ENCODE data around the gene DUSP1.
"Not testable (repeated sequence)": the region's sequence is repeated elsewhere in the genome, so short reads cannot be mapped to it uniquely, and the experiment has no call there.

Gene DUSP1

DNA sequence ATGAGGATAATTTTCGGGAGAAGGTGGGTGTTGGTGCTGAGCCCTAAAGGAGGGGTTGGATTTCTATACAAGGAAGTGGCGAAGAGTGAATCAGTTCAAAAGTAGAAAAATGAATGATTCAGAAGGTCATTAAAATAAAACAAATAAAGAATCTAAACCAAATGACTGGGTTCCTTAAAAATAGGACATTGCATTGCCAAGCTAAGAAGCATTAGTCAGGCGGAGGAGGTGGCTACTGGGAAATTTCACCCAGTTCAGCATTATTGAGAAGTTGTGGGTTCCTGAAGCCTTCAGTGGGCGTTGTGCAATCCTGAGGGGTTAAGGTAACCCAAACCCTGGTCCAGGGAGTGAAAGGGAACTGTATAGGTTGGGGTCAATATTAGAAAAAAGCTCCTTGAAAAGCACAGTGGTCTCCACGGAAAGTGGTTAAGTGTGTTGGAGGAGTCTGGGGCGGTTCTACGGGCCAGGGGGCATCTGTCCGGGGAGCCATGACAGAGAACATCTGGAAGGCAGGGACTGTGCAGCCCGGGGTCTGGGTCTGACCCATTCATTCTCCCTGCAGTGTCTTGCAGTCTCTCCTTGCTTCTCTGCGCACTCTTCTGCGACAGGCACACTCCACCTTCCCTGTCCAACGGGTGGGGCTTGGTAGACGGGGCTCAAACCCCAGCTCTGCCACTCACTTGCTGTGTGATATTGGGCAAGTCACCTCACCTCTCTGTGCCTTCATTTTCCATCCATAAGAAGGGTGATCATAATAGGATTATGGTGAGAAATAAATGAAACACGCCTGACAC is 27.6 kb upstream of the DUSP1 start:
- no peak for DNase-seq (ENCODE audit: extremely low read depth in 1 of 2, low read depth in 1 of 2)

DNA sequence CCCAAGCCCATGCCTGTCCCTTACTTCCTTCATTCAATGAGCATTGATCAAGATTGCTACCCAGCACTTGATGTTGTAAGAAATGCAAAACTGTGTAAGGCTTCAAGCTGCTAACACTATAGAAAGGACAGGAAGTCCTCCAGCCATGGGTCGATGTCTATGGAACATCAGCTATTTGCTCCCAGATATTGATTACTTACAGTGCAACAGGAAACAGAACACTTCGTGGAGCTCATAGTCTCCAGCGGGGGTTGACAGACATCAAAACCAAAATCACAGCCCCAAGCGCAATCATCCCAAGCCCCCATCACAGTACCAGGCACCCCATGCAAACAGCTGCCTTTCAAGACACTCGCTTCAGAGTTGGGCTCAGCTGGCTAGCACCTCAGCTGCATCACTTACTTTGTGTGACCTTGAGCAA is 26.8 kb upstream of the DUSP1 start:
- no peak for DNase-seq (ENCODE audit: extremely low read depth in 1 of 2, low read depth in 1 of 2)

DNA sequence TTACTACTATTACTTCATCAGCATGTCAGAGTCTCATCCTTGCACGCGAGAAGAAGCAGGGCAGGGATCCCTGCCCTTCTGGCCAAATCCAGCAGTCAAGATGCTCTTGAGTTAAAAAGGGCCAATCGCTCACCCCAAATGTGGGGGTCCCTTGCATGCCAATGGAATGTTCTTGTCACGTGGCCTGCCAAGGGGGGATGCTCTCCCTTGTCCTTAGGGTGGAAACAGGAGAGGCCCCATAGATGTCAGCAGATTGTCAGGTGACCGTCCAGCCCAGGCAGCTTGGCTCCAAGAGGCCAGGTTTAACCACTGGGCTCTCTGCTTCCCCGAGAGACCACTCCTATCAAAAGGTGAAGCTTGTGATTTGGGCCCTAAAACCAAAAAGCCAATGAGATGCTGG is 25.3 kb upstream of the DUSP1 start:
- DNase-seq (ENCODE audit: extremely low read depth in 1 of 2, low read depth in 1 of 2), result no peak

DNA sequence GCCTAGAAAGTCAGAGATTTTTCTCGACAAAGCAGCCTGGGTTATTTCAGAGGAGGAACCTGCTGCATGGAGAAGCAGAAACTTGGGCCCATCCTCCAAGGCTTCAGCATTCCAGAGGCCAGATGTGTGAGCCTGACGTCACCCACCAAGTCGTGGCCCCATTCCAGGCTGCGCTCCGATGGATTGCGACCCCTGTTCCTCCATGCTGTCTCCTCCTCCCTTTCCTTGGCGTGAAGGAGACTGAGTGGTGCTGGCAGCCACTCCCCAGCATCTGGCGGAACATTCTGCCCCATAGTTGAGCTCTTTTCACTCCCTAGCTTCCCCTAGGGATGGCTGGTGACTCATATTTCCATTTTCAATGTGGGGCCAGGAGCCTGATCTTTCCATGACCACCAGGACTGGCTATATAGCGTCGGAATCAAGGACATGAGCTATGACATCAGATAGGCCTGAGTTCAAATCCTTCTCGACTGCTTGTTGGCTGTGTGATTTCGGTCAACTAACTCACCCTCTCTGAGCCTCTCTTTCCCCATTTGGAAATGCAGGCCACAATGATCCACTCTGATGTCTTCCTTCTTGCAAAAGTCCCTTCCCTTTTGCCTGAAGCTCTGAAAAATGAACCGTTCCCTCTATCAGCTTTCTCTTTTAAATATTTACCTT is 24.5 kb upstream of the DUSP1 start:
- no peak for DNase-seq (ENCODE audit: extremely low read depth in 1 of 2, low read depth in 1 of 2)

DNA sequence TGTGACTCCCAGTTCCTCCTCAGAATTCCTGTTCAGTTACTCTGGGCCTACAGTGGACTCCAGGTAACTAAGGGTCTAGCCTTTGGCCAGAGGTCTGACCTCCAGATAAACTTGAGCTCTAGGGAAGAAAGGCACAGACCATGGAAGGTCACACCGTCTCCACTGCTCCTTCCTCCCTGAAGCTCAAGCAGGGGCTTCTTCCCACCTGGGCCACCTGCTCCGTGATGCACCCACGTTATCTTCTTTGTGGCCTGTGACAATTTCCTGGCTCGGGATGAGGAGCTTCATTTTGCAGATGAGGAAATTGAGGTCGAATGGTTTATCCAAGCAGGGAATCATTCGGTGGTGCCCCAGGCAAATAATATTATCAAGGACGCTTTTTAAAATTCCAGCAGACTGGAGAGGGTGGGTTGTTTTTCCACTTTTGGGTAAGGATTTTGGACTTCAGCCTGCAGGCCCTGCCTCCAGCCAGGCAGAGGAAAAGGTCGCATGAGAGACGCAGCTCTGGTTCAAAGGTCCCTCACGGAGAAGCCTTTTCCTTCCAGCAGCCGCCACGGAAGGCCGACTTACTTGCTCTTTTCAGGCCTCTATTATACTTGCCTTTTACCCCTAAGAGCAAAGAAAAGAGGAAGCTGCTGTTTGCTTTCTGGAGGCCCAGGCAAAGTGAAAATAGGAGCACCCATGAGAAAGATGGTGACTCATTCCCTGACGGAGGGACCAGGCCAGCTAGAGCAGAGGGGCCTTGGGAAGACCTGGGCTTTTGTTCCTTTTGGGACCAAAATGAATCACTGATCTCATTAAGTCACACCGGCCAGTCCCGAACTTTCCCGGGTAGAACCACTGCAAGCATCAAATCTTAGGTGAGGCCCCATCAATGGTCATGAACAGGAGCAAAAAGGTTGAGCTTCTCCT is 22.8 kb upstream of the DUSP1 start:
- no peak for DNase-seq (ENCODE audit: extremely low read depth in 1 of 2, low read depth in 1 of 2)

DNA sequence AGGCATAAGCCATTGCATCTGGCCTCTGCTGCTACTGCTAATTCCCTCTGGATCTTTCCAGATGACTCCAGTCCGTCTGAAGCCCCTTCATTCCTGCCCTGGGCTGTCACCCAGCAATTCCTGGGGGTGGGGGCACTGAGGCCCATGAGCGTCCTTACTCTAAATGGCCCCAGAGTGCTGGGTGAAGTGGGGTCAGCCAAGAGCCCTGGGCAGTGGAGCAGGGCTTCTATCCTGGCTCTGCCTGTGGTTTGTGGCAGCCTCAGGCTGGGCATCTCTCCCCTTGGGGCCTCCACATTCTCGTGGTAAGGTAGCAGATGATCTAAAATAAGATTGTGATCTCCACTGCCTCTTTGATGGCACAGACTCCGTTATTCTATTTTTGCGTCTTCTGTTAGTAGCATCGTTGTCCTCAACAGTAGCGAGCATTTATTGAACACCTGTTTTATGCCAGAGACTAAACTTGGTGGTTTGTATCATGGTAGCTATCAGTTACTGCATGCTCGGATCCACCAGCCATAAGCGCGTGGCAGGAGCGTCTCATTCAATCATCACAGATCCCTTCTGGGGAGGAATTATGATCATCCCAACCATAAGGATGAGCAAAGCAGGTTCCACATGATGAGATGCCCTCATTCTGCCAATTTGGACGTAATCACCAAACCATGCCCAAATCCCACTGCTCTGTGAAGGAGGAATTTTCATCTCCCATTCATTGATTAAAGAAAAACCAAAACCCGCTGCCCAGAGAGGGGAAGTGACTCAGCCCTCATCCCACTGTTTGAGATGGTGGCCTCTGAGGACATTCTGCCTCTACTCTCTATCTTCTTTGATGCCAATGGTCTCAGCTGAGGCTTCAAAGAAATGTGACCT is 21.9 kb upstream of the DUSP1 start:
- no peak for DNase-seq (ENCODE audit: extremely low read depth in 1 of 2, low read depth in 1 of 2)

DNA sequence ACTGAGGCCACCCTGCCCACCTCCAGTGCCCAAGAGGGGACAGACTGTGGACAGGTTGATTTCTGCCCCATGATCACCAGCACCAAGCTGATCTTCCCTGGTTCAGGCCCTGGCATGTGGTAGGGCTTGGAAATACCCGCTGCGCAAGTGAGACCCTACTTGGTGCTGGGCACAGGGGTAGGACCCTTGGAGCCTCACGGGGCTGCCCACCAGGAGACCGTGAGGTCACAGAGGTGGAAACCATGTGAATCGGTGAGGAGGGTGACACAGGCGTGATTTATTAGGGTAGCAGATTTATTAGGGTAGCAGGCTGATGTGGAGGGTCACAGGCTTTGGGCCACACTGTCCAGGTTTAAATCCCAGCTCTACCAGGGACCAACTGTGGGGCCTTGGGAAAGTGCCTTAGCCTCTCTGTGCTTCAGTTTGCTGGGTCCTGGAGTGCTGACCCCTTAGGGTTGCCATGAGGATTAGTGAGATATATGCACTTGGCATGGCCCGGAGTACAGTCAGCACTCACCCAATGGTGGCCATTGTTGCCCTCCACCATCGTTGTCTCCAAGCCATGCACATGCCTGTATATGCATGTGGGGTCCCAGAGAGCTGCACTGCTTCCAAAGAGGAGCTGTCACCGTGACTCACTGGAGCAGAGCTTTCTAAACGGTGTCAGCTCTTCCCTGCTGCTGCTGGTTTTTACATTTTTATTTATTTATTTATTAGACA is 20.9 kb upstream of the DUSP1 start:
- no peak for DNase-seq (ENCODE audit: extremely low read depth in 1 of 2, low read depth in 1 of 2)

DNA sequence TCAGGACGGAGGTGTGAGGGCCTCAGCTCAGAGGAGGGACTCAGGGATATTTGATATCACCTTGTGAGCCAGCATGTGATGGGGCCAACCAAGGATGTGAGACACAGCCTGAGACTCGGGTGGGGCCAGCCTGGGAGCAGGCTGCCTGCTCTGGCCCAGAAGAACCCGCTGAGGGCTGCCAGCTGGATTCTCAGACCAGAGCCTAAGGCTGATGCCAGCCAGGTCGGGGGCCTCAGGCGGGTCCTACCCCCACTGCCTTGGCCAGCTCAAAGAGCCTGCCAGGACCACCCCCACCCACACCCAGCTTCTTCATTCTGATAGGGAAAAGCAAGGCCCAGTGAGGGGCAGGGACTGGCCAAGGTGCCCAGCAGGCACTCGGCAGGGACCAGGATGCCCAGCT is 20.3 kb upstream of the DUSP1 start:
- no peak for DNase-seq (ENCODE audit: extremely low read depth in 1 of 2, low read depth in 1 of 2)

DNA sequence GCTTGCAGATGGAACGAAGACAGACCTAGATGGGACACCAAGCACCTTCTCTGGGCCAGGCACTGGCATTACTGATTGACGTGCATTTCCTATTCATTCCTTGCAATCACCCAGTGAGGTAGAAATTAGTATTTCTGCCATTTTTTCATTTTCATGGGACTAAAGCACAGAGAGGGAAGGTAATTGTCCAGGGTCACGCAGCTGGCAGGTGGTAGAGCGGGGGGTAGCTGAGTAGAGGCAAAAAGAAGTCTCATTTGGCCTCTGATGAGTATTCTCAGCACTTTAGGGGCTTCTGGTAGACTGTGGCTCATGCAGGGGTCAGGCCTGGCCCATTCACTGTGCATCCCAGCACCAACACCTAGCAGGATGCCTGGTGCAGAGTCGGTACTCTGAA is 19.5 kb upstream of the DUSP1 start:
- no peak for DNase-seq (ENCODE audit: extremely low read depth in 1 of 2, low read depth in 1 of 2)

DNA sequence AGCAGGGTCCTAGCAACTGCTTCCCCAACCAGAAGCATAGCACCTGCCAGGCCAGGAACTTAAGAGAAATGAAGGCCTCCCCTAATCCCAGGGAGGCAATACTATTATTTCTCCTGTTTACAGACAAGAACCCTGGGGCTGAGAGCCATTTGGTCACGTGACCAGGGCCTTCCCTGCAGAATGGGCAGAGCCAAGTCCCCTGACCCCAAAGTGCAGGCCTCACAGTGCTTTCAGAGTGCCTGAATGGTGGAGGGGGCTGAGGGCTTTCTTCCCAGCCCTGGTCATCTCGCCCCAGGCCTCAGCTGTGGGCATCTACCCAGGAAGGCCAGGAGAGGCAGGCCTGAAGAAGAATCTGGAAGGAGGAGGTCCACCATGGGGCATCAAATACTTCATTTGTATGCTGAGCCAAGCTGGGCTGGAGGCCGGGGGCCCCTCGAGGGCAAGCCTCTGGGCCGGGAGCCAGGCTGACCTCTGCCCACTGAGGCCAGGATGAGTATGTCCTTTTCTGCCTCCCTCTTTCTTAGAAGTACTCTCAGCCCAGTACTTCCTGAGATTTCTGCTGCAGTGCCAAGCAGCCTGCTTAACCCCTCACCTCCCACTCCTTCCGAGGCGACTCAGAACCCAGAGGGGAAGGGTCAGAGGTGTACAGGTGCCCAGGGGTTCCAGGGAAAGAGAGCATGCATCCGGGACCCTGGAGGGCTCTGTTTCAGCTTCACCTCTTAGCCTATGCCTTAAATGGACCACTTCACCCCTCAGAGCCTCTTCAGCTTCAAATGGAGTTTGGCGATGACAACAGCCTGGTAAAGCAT is 18.9 kb upstream of the DUSP1 start:
- no peak for DNase-seq (ENCODE audit: extremely low read depth in 1 of 2, low read depth in 1 of 2)

DNA sequence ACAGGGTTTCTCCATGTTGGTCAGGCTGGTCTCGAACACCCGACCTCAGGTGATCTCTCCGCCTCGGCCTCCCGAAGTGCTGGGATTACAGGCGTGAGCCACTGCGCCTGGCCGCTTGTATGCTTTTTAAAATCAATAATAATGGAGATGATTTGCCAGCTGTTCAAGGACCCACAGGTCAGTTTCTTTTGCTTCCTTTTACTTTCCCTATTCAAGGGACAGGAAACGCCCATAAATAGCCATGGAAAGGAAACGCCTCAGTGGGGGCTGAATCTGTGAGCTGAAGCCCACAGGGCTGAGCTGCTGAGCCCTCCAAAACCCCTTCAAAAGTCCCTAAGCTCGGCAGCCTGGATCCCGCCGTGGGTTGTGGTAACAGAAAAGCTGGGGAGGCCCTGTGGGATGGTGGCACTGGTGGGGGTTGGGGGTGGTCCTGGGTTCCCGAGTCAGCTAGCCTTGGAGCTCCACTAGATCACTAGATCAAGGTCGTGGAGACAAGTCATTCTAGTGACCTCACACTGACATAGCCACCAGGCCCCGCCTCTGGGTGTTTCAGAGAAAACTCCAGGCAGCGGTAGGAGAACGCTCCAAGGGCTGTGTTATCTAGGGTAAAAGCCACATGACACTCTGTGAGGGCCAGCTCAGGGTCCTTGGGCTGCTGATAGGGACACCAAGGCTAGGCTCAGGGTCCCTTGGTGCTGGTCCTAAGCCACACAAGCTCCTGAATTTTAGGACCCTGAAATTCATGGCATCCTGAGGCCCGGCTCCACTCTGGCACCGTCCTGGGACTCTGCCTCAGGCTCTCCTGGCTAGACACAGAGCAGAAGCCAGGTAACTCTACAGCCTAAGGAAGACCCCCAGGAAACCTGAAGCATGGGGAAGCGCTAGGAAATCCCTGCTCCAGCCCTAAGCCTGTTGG is 18.0 kb upstream of the DUSP1 start:
- DNase-seq (ENCODE audit: extremely low read depth in 1 of 2, low read depth in 1 of 2), result no peak

DNA sequence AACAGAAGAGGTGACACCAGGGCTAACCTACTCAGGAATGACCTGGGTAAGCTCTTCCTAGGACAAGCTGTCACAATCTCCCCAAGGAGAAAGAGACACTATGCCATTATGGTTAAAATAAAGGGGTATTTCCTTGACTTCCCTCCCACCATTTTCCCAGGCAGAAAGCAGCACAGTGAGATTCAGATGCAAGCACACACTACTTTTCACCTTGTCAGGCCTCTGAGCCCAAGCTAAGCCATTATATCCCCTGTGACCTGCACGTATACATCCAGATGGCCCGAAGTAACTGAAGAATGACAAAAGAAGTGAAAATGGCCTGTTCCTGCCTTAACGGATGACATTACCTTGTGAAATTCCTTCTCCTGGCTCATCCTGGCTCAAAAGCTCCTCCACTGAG is 16.5 kb upstream of the DUSP1 start:
- DNase-seq (ENCODE audit: extremely low read depth in 1 of 2, low read depth in 1 of 2), result not testable (repeated sequence)

DNA sequence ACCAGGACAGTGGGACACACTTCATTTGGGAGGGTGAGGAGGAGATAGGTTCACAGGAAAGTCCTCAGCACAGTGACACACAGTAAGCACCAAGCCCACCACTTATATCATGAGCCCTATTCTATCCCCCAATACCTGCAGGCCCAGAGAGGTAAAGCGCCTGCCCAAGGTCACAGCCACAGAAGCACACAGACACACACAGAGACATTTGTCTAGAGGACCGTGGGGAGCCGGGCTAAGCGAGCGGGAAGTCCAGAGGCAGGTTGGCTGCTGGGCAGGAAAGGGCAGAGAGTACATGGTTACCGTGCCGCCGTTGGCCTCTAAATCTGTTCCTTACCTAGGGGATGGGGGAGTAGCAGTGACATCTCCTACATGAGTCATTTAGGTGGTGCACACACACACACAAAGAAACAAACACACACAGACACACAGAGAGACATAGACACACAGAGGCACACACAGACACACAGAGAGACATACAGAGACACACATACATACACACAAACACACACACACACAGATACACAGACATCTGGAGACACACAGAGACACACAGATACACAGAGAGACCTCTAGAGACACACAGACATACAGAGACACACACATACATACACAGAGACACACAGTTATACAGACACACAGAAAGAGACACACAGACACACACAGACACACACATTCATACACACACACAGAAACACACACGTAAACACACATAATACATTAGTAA is 15.9 kb upstream of the DUSP1 start:
- no peak for DNase-seq (ENCODE audit: extremely low read depth in 1 of 2, low read depth in 1 of 2)

DNA sequence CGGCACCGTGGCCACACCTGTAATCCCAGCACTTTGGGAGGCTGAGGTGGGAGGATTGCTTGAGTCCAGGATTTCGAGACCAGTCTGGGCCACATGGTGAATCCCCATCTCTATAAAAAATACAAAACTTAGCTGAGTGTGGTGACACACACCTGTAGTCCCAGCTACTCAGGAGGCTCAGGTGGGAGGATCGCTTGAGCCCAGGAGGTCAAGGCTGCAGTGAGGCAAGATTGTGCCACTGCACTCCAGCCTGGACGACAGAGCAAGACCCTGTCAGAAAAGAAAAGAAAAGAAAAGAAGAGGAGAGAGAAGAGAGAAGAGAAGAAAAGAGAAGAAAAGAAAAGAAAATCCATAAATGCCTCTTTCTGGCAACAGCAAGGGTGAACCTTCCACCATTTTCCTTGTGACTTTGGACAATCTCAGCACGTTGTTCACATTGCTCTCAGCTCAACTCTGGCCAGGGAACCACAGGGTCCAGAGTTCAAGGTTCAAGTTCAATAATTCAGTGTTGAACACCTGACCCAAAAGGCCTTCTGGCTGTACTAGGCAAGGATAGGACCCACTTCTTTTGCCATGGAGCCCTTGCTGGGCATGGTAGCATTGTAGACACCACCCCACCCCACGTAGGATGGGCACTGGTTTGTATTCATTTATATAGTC is 14.6 kb upstream of the DUSP1 start:
- no peak for DNase-seq (ENCODE audit: extremely low read depth in 1 of 2, low read depth in 1 of 2)

DNA sequence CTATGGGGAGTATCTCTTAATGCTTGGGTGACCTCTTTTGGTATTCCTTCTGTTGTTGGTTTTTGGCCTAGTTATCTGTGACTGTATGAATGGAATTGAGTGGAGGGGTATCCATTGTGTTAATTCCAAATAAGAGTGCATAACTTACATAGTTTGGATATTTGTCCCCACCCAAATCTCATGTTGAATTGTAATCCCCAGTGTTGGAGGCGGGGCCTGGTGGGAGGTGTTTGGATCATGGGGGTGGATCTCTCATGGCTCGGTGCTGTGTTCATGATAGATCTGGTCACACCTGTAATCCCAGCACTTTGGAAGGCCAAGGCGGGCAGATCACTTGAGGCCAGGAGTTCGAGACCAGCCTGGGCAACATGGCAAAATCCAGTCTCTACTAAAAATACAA is 13.2 kb upstream of the DUSP1 start:
- DNase-seq (ENCODE audit: extremely low read depth in 1 of 2, low read depth in 1 of 2), result not testable (repeated sequence)

DNA sequence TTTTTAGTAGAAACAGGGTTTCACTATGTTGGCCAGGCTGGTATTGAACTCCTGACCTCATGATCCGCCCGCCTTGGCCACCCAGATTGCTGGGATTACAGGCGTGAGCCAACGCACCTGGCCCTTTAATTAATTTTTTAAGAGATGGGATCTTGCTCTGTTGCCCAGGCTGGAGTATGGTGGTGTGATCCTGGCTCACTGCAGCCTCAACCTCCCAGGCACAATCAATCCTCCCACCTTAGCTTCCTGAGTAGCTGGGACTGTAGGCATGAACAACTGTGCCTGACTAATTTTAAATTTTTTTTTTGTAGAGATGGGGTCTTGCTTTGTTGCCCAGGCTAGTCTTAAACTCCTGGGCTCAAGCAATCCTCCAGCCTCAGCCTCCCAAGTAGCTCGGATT is 12.3 kb upstream of the DUSP1 start:
- not testable (repeated sequence) for DNase-seq (ENCODE audit: extremely low read depth in 1 of 2, low read depth in 1 of 2)
